Activated CD8-positive, alpha-beta memory T cell treated with anti-CD3 and anti-CD28 coated beads, Interleukin-2, amount 50 U/mL, for 1 hour (primary cell): ENCODE measurements around the gene DENND6B.

Source experiments
- DNase-seq: peaks from one replicate; pipeline ENCODE4 v3.0.0-alpha.2; 2020; ENCODE audit errors: extremely low read depth

Gene DENND6B

GRCh38 chr22:50316114-50317065 lies 10.4 kb downstream of the DENND6B start:
- no peak for DNase-seq

GRCh38 chr22:50315289-50316113 lies 11.3 kb downstream of the DENND6B start:
- no peak for DNase-seq

GRCh38 chr22:50314455-50315288 lies 12.1 kb downstream of the DENND6B start:
- DNase-seq, result no peak

GRCh38 chr22:50314081-50314454 lies 12.7 kb downstream of the DENND6B start:
- DNase-seq, result no peak

- DNase-seq, result no peak
Measured at GRCh38 chr22:50313600-50313999, 13.2 kb downstream of the DENND6B start.

GRCh38 chr22:50313021-50313420 lies 13.8 kb downstream of the DENND6B start:
- no peak for DNase-seq

GRCh38 chr22:50312371-50312770 lies 14.4 kb downstream of the DENND6B start:
- DNase-seq, result no peak

- DNase-seq, result no peak
Measured at GRCh38 chr22:50311606-50312351, 15.0 kb downstream of the DENND6B start.

GRCh38 chr22:50310949-50311444 lies 15.8 kb downstream of the DENND6B start:
- no peak for DNase-seq

- no peak for DNase-seq
Measured at GRCh38 chr22:50310031-50310722, 16.6 kb downstream of the DENND6B start.

- DNase-seq, result no peak
Measured at GRCh38 chr22:50309601-50309991, 17.2 kb downstream of the DENND6B start.

GRCh38 chr22:50308986-50309600 lies 17.7 kb downstream of the DENND6B start:
- no peak for DNase-seq

GRCh38 chr22:50308597-50308935 lies 18.2 kb downstream of the DENND6B start:
- no peak for DNase-seq

- DNase-seq, result no peak
Measured at GRCh38 chr22:50307890-50308596, 18.8 kb downstream of the DENND6B start.

GRCh38 chr22:50306753-50307749 lies 19.8 kb downstream of the DENND6B start, which contains the start of gene PLXNB2:
Gene PLXNB2 (minus strand): TSS chr22:50307646. CDS start chr22:50290584, 17,062 bp downstream.
- DNase-seq, result no peak

- DNase-seq, result no peak
Measured at GRCh38 chr22:50305923-50306566, 20.8 kb downstream of the DENND6B start.

GRCh38 chr22:50305393-50305922 lies 21.4 kb downstream of the DENND6B start:
- DNase-seq, result no peak
